NCI-H2081 treated with DMSO at 0.1 percent for 48 hours (cell line): Measurements from ENCODE around the gene REG4.
"Not testable (repeated sequence)": the region's sequence is repeated elsewhere in the genome, so short reads cannot be mapped to it uniquely, and the experiment has no call there.

Experiments used
- DNase-seq: peaks from one replicate; lab custom pipeline; 2025; lab: John Stamatoyannopoulos, UW

Gene REG4

GRCh38 chr1:119811387-119811786 is at the start of gene REG4:
TSS of gene REG4 (minus strand) at chr1:119811460. CDS start at chr1:119808769, 2,691 bp downstream.
- no peak for DNase-seq

GRCh38 chr1:119859647-119860046 is 48.4 kb upstream of the REG4 start:
- no peak for DNase-seq

GRCh38 chr1:119858556-119859214 is 47.4 kb upstream of the REG4 start:
- not testable (repeated sequence) for DNase-seq

GRCh38 chr1:119858126-119858525 is 46.9 kb upstream of the REG4 start:
- DNase-seq: no peak

GRCh38 chr1:119853155-119853554 is 41.9 kb upstream of the REG4 start:
- DNase-seq: no peak

- not testable (repeated sequence) for DNase-seq
These were observed 32.9 kb upstream of the REG4 start for GRCh38 chr1:119844206-119844605.

- no peak for DNase-seq
These were observed 30.0 kb upstream of the REG4 start for GRCh38 chr1:119841306-119841705.

GRCh38 chr1:119840745-119841144 is 29.5 kb upstream of the REG4 start:
- DNase-seq: no peak

GRCh38 chr1:119838236-119838635 is 27.0 kb upstream of the REG4 start:
- no peak for DNase-seq

- no peak for DNase-seq
These were observed 23.7 kb upstream of the REG4 start for GRCh38 chr1:119834990-119835389.

- DNase-seq: no peak
These were observed 19.8 kb upstream of the REG4 start for GRCh38 chr1:119831027-119831426.

GRCh38 chr1:119829625-119830024 is 18.4 kb upstream of the REG4 start:
- peak; percentile 3 for DNase-seq

- DNase-seq: not testable (repeated sequence)
These were observed 17.7 kb upstream of the REG4 start for GRCh38 chr1:119829006-119829405.

- DNase-seq: no peak
These were observed 17.0 kb upstream of the REG4 start for GRCh38 chr1:119828266-119828665.

GRCh38 chr1:119827010-119827409 is 15.8 kb upstream of the REG4 start:
- DNase-seq: no peak

GRCh38 chr1:119822406-119822805 is 11.1 kb upstream of the REG4 start:
- DNase-seq: no peak

- no peak for DNase-seq
These were observed 6.9 kb upstream of the REG4 start for GRCh38 chr1:119818181-119818580.

- no peak for DNase-seq
These were observed 5.1 kb upstream of the REG4 start for GRCh38 chr1:119816407-119816806.

- DNase-seq: no peak
These were observed 4.7 kb upstream of the REG4 start for GRCh38 chr1:119815928-119816327.

GRCh38 chr1:119815361-119815760 is 4.1 kb upstream of the REG4 start:
- DNase-seq: no peak

- DNase-seq: no peak
These were observed 3.0 kb upstream of the REG4 start for GRCh38 chr1:119814288-119814687.

- DNase-seq: no peak
These were observed 811 bp upstream of the REG4 start for GRCh38 chr1:119811985-119812557.

GRCh38 chr1:119808972-119809550 is 2.2 kb downstream of the REG4 start:
- DNase-seq: peak; percentile 5

GRCh38 chr1:119808491-119808890 is 2.8 kb downstream of the REG4 start:
- no peak for DNase-seq
